Natural killer cell (primary cell): Measurements from ENCODE around the gene DLG1. TPM values are rescaled to one million over a fixed set of nuclear protein-coding genes. Genes with fewer than 3 reads are reported as not detected.

Experiments used
- ATAC-seq, 3 donors: fragments of 150-1000 bp in 2 of 3; fragments of 200-7000 bp in 1 of 3; cut with Tn5 transposase; 1 replicate in 1 of 3; 2 replicates in 2 of 3; pipeline ENCODE4 v1.10.0; 2021; ENCODE audit warnings: mild to moderate bottlenecking in 2 of 3, moderate library complexity in 2 of 3
- DNase-seq, 2 donors: peaks; one replicate each; pipeline versions ENCODE4 v3.0.0 to v3.0.0-alpha.2; 2013 to 2021; ENCODE audit warnings: mixed read lengths in 1 of 2
- H3K27ac ChIP-seq: one replicate; pipeline ENCODE4 v1.5.1; 2013; ENCODE audit warnings: mild to moderate bottlenecking, low read length
- H3K27me3 ChIP-seq: one replicate; pipeline ENCODE4 v1.6.1; 2013; ENCODE audit warnings: low read length; ENCODE audit not compliant: control insufficient read depth, insufficient read depth
- H3K36me3 ChIP-seq: one replicate; pipeline ENCODE4 v1.6.1; 2013; ENCODE audit warnings: low read length; ENCODE audit not compliant: control insufficient read depth, insufficient read depth
- H3K4me1 ChIP-seq: one replicate; pipeline ENCODE4 v1.6.1; 2013; ENCODE audit warnings: low read length; ENCODE audit not compliant: control insufficient read depth, insufficient read depth
- H3K4me3 ChIP-seq: one replicate; pipeline ENCODE4 v1.5.1; 2013; ENCODE audit warnings: low read length
- H3K9me3 ChIP-seq: one replicate; pipeline ENCODE4 v1.6.1; 2013; ENCODE audit warnings: low read length; ENCODE audit not compliant: control insufficient read depth, insufficient read depth
- H3K27ac Mint-ChIP-seq, 2 donors: one replicate each; pipeline ENCODE4 v1.8.0; 2022; ENCODE audit warnings: mild to moderate bottlenecking in 2 of 2, mixed read lengths in 2 of 2, moderate library complexity in 1 of 2
- H3K27me3 Mint-ChIP-seq, 2 donors: one replicate each; pipeline ENCODE4 v1.8.0; 2022; ENCODE audit warnings: low read depth in 2 of 2, mixed read lengths in 2 of 2
- H3K36me3 Mint-ChIP-seq: one replicate; pipeline ENCODE4 v1.8.0; 2022; ENCODE audit warnings: mixed read lengths
- H3K4me1 Mint-ChIP-seq, 2 donors: one replicate each; pipeline ENCODE4 v1.8.0; 2022; ENCODE audit warnings: mixed read lengths in 2 of 2
- H3K4me3 Mint-ChIP-seq: one replicate; pipeline ENCODE4 v1.8.0; 2022; ENCODE audit warnings: mild to moderate bottlenecking, moderate library complexity, mixed read lengths
- H3K9me3 Mint-ChIP-seq, 2 donors: one replicate each; pipeline ENCODE4 v1.8.0; 2022; ENCODE audit warnings: mixed read lengths in 2 of 2
- CTCF ChIP-seq: fragments of 200-600 bp; IDR thresholded peaks from one replicate; pipeline ENCODE4 v1.8.0; 2022; ENCODE audit warnings: antibody characterized with exemption
- WGBS: methylation state at CpG from one replicate; pipeline ENCODE4 v1.1.7; 2013; ENCODE audit warnings: missing lambda C conversion rate; ENCODE audit not compliant: insufficient coverage; 5-methylcytosine and 5-hydroxymethylcytosine counted together
- intact Hi-C: fragments of 100-400 bp; cut with micrococcal nuclease; formaldehyde crosslinking; loops from one replicate; pipeline ENCODE4 v1.14.2; 2022
- total RNA-seq, 4 donors: library from RNA; stranded (reverse); fragments of 120-200 nt in 1 of 4; gene quantifications; one replicate each; pipeline versions ENCODE4 v1.2.3 to v1.2.4, GENCODE V29; 2013 to 2022

Gene DLG1
- total RNA-seq, 3 donors from 2014 or later (not counting 1 experiment from before 2014, with no cell fraction given), result 82.0 to 91.8 (median 89.0) TPM

GRCh38 chr3:196997311-196997710 is 301.1 kb downstream of the DLG1 start:
- Histone ChIP-seq H3K27me3 (no peaks in the 10 kb centered on the region), H3K36me3 (no peaks in the 10 kb centered on the region), H3K4me1 (peaks cover 4% of the 10 kb centered on the region), H3K27ac (no peak overlapping the region), H3K9me3 (no peaks in the 10 kb centered on the region), H3K4me3 (no peak overlapping the region)
- peaks cover 0 to 5% of the 10 kb centered on the region in 2 donors for H3K4me1 Mint-ChIP-seq
- H3K27me3 Mint-ChIP-seq, result no peaks in the 10 kb centered on the region
- intact Hi-C loops, result no loop called here
- no peak overlapping the region for H3K27ac Mint-ChIP-seq
- no peak for TF ChIP-seq CTCF
- no peak overlapping the region for H3K4me3 Mint-ChIP-seq
- ATAC-seq (no peak), DNase-seq (no peak)
- no peaks in the 10 kb centered on the region for H3K36me3 Mint-ChIP-seq
- 97% methylated on average over 13 of the region's 15 CpGs for WGBS
- H3K9me3 Mint-ChIP-seq, result no peaks in the 10 kb centered on the region

- intact Hi-C loops, result no loop called here
- DNase-seq (no peak), ATAC-seq (no peak)
- Mint-ChIP-seq H3K9me3 (no peaks in the 10 kb centered on the region), H3K36me3 (no peaks in the 10 kb centered on the region), H3K4me3 (no peak overlapping the region), H3K27ac (no peak overlapping the region), H3K4me1 (peaks cover 0 to 2% of the 10 kb centered on the region in 2 donors), H3K27me3 (no peaks in the 10 kb centered on the region)
- no peaks in the 10 kb centered on the region for H3K9me3 ChIP-seq
- H3K36me3 ChIP-seq, result no peaks in the 10 kb centered on the region
- TF ChIP-seq CTCF, result no peak
- no peak overlapping the region for H3K4me3 ChIP-seq
- H3K4me1 ChIP-seq, result no peaks in the 10 kb centered on the region
- 82% methylated on average over 15 of the region's 17 CpGs for WGBS
- no peaks in the 10 kb centered on the region for H3K27me3 ChIP-seq
- H3K27ac ChIP-seq, result no peak overlapping the region
Measured at GRCh38 chr3:196996454-196997265, 301.8 kb downstream of the DLG1 start.

- WGBS, result 87% methylated on average over 13 of the region's 14 CpGs
- no peaks in the 10 kb centered on the region for H3K9me3 Mint-ChIP-seq
- no peaks in the 10 kb centered on the region for H3K4me1 ChIP-seq
- no peaks in the 10 kb centered on the region for H3K9me3 ChIP-seq
- H3K4me3 Mint-ChIP-seq, result no peak overlapping the region
- H3K27me3 ChIP-seq, result no peaks in the 10 kb centered on the region
- intact Hi-C loops, result no loop called here
- H3K36me3 ChIP-seq, result no peaks in the 10 kb centered on the region
- DNase-seq (no peak), ATAC-seq (no peak)
- H3K27me3 Mint-ChIP-seq, result no peaks in the 10 kb centered on the region
- no peak overlapping the region for H3K27ac Mint-ChIP-seq
- no peak overlapping the region for H3K4me3 ChIP-seq
- no peak overlapping the region for H3K27ac ChIP-seq
- H3K4me1 Mint-ChIP-seq, result no peaks in the 10 kb centered on the region
- no peaks in the 10 kb centered on the region for H3K36me3 Mint-ChIP-seq
- TF ChIP-seq CTCF, result no peak
Measured at GRCh38 chr3:196995646-196996355, 302.6 kb downstream of the DLG1 start.
